AG10803 (cell line): ENCODE measurements around the gene AAMDC.
A peak's percentile ranks its signal among the peaks of the same experiment; 100 is the strongest.
"Not testable (repeated sequence)": the region's sequence is repeated elsewhere in the genome, so short reads cannot be mapped to it uniquely, and the experiment has no call there.

Source experiments
- DNase-seq: peaks from one replicate; pipeline ENCODE4 v3.0.0; 2010; ENCODE audit warnings: low read depth
- H3K4me3 ChIP-seq: 2 replicates; pipeline ENCODE4 v1.5.1; 2011; ENCODE audit warnings: mild to moderate bottlenecking, low read length, control low read depth
- CTCF ChIP-seq: conservative IDR thresholded peaks from 2 replicates; pipeline ENCODE4 v1.5.1; 2011; ENCODE audit warnings: mild to moderate bottlenecking, low read length, control low read depth, inconsistent platforms

The AAMDC gene

GRCh38 chr11:77873345-77873744, 52.4 kb downstream of the AAMDC start:
- DNase-seq = no peak
- TF ChIP-seq CTCF = no peak
- H3K4me3 ChIP-seq = no peak overlapping the region

- no peak overlapping the region for H3K4me3 ChIP-seq
- no peak for DNase-seq
- TF ChIP-seq CTCF = no peak
Observed at GRCh38 chr11:77874206-77874605, 53.3 kb downstream of the AAMDC start.

- H3K4me3 ChIP-seq = no peak overlapping the region
- TF ChIP-seq CTCF = no peak
- no peak for DNase-seq
Observed at GRCh38 chr11:77876045-77876444, 55.1 kb downstream of the AAMDC start.

- not testable (repeated sequence) for H3K4me3 ChIP-seq
- peak; percentile 93 for DNase-seq
Observed at GRCh38 chr11:77878247-77878646, 57.3 kb downstream of the AAMDC start.

GRCh38 chr11:77879218-77879617, 58.3 kb downstream of the AAMDC start:
- TF ChIP-seq CTCF = peak; percentile 1; the same call in 1 of the 2 replicates
- H3K4me3 ChIP-seq = no peak overlapping the region
- DNase-seq = peak; percentile 66

- H3K4me3 ChIP-seq = no peak overlapping the region
- TF ChIP-seq CTCF = no peak
- peak; percentile 51 for DNase-seq
Observed at GRCh38 chr11:77882396-77882795, 61.5 kb downstream of the AAMDC start.

GRCh38 chr11:77883775-77884174, 62.8 kb downstream of the AAMDC start:
- peak; percentile 59 for DNase-seq

More at GRCh38 chr11:77883775-77884174, 62.8 kb downstream of the AAMDC start:
- no peak overlapping the region for H3K4me3 ChIP-seq
- TF ChIP-seq CTCF = no peak
